CD4-positive, alpha-beta T cell treated with Interleukin-17A for 1 hour (primary cell): ENCODE results near the gene PGAP6.
A peak's percentile ranks its signal among the peaks of the same experiment; 100 is the strongest.

ENCODE experiments used
- DNase-seq: peaks from one replicate; pipeline ENCODE4 v3.0.0-alpha.2; 2020

PGAP6 gene

GRCh38 chr16:324451-325334 lies 57.1 kb downstream of the PGAP6 start:
- peak; percentile 83 for DNase-seq

- no peak for DNase-seq
Observed at GRCh38 chr16:324201-324450, 57.7 kb downstream of the PGAP6 start.

DNA sequence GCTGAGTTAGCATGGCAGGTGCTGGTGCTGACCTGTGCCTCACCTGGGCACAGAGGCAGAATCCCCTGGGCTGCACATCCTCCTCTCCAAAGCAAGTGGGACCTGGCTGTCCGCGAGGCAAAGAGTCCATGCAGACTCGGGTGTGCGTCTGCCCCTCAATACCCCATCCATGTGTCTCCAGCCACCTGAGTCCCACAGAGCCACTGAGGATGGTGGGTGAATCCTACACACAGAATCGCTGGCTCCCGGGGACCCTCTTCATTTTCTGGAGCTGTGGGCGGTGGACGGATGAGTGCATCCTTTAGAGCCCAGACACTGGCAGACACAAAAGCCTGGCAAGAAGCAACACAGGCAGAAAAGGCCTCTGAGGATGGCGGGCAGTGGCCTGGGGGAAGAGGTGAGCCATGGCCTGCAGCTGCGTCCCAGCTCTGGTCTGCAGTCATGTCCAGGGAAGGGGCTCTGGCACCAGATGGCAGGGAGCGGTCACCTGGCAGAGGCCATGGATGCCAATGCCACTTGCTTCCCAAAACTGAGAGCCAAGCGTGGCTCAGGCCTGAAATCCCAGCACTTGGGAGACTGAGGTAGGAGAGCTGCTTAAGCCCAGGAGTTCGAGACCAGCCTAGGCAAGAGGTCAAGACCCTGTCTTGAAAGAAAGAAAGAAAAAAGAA lies 59.2 kb downstream of the PGAP6 start:
- no peak for DNase-seq

- no peak for DNase-seq
Observed at GRCh38 chr16:321532-321931, 60.2 kb downstream of the PGAP6 start.
